Neural cell (in vitro differentiated cells): ENCODE results near the gene CD27. TPM values are rescaled to one million over a fixed set of nuclear protein-coding genes. Genes with fewer than 3 reads are reported as not detected.

Experiments
- H2AFZ ChIP-seq: fragments of 200-600, 300-800 bp; sonication (generic), shearing (Covaris generic); 2 replicates; pipeline ENCODE4 v1.6.0; 2014; ENCODE audit warnings: low read depth, mild to moderate bottlenecking, antibody characterized with exemption, low read length, moderate library complexity
- H3F3A ChIP-seq: fragments of 200-600 bp; shearing (Covaris generic); 2 replicates; pipeline ENCODE4 v1.6.1; 2016; ENCODE audit warnings: mild to moderate bottlenecking, moderate library complexity, mixed read lengths, antibody characterized with exemption, low read length; ENCODE audit not compliant: insufficient read depth, poor library complexity, severe bottlenecking
- H3K27ac ChIP-seq: fragments of 200-600, 300-800 bp; sonication (generic), shearing (Covaris generic); 2 replicates; pipeline ENCODE4 v1.5.1; 2014; ENCODE audit warnings: mild to moderate bottlenecking, low read length, moderate library complexity
- H3K27me3 ChIP-seq: fragments of 300-800, 200-600 bp; sonication (generic), shearing (Covaris generic); 2 replicates; pipeline ENCODE4 v1.6.0; 2014; ENCODE audit warnings: mild to moderate bottlenecking, low read depth, low read length, moderate library complexity; ENCODE audit not compliant: insufficient read depth
- H3K36me3 ChIP-seq: fragments of 300-800, 200-600 bp; sonication (generic), shearing (Covaris generic); 2 replicates; pipeline ENCODE4 v1.5.1; 2014; ENCODE audit warnings: mild to moderate bottlenecking, antibody characterized with exemption, low read length, moderate library complexity; ENCODE audit not compliant: insufficient read depth
- H3K4me2 ChIP-seq: fragments of 300-800, 200-600 bp; sonication (generic), shearing (Covaris generic); 2 replicates; pipeline ENCODE4 v1.6.0; 2014; ENCODE audit warnings: mild to moderate bottlenecking, low read length
- H3K4me3 ChIP-seq: fragments of 300-800, 200-600 bp; sonication (generic), shearing (Covaris generic); 2 replicates; pipeline ENCODE4 v1.5.1; 2014; ENCODE audit warnings: mild to moderate bottlenecking, low read length, moderate library complexity
- H3K79me2 ChIP-seq: fragments of 200-600 bp; shearing (Covaris generic); replicated peaks from 2 replicates; pipeline ENCODE4 v1.6.0; 2014; ENCODE audit warnings: mild to moderate bottlenecking, low read length, moderate library complexity; ENCODE audit not compliant: insufficient read depth
- H3K9ac ChIP-seq: fragments of 300-800, 200-600 bp; sonication (generic), shearing (Covaris generic); 2 replicates; pipeline ENCODE4 v1.6.1; 2016; ENCODE audit warnings: mild to moderate bottlenecking, low read length, mixed read lengths
- H3K9me2 ChIP-seq: fragments of 200-600 bp; shearing (Covaris generic); 2 replicates; pipeline ENCODE4 v1.6.1; 2016; ENCODE audit warnings: mild to moderate bottlenecking, low read length, mixed read lengths; ENCODE audit not compliant: insufficient read depth
- H3K9me3 ChIP-seq: fragments of 200-600, 300-800 bp; sonication (generic), shearing (Covaris generic); 2 replicates; pipeline ENCODE4 v1.6.1; 2016; ENCODE audit warnings: mild to moderate bottlenecking, mixed run types, low read length, moderate library complexity, mixed read lengths
- H4K20me1 ChIP-seq: fragments of 200-600 bp; shearing (Covaris generic); 2 replicates; pipeline ENCODE4 v1.6.1; 2016; ENCODE audit warnings: mild to moderate bottlenecking, mixed run types; ENCODE audit not compliant: insufficient read depth
- CTCF ChIP-seq: fragments of 450-650 bp; IDR thresholded peaks from 2 replicates; pipeline ENCODE4 v1.5.1; 2014; ENCODE audit warnings: antibody characterized with exemption, mild to moderate bottlenecking, moderate library complexity; ENCODE audit not compliant: poor library complexity, severe bottlenecking
- EP300 ChIP-seq: fragments of 450-650 bp; conservative IDR thresholded peaks from 2 replicates; pipeline ENCODE4 v1.6.1; 2014; ENCODE audit warnings: antibody characterized with exemption, mild to moderate bottlenecking, moderate library complexity; ENCODE audit not compliant: poor library complexity, severe bottlenecking
- EZH2 ChIP-seq: fragments of 200-600, 300-800 bp; shearing (Covaris generic), sonication (generic); IDR thresholded peaks from 2 replicates; pipeline ENCODE4 v1.6.1; 2014; ENCODE audit warnings: antibody characterized with exemption, low read length, borderline replicate concordance, mild to moderate bottlenecking; ENCODE audit not compliant: insufficient read depth, poor library complexity, severe bottlenecking
- MXI1 ChIP-seq: fragments of 450-650 bp; conservative IDR thresholded peaks from 2 replicates; pipeline ENCODE4 v1.6.1; 2014; ENCODE audit warnings: antibody characterized with exemption, mild to moderate bottlenecking; ENCODE audit not compliant: poor library complexity, severe bottlenecking
- POLR2AphosphoS5 ChIP-seq: IDR thresholded peaks from 2 replicates; pipeline ENCODE4 v1.6.1; 2012
- RAD21 ChIP-seq: fragments of 450-650 bp; conservative IDR thresholded peaks from 2 replicates; pipeline ENCODE4 v1.6.1; 2014; ENCODE audit warnings: antibody characterized with exemption, mild to moderate bottlenecking, moderate library complexity
- REST ChIP-seq: IDR thresholded peaks from 2 replicates; pipeline ENCODE4 v1.6.1; 2012; ENCODE audit warnings: borderline replicate concordance
- SMC3 ChIP-seq: fragments of 450-650 bp; conservative IDR thresholded peaks from 2 replicates; pipeline ENCODE4 v1.6.1; 2014; ENCODE audit warnings: antibody characterized with exemption, mild to moderate bottlenecking, moderate library complexity; ENCODE audit not compliant: poor library complexity
- TAF1 ChIP-seq: IDR thresholded peaks from 2 replicates; pipeline ENCODE4 v1.6.1; 2012; ENCODE audit warnings: low read depth
- polyA plus RNA-seq: library from polyadenylated mRNA; depleted of rRNA; stranded (reverse); fragments of >200 nt; gene quantifications from 2 replicates; pipeline ENCODE4 v1.2.3, GENCODE V29; 2014

The CD27 gene
- polyA plus RNA-seq, 1 donor from 2014 or later: not detected

DNA sequence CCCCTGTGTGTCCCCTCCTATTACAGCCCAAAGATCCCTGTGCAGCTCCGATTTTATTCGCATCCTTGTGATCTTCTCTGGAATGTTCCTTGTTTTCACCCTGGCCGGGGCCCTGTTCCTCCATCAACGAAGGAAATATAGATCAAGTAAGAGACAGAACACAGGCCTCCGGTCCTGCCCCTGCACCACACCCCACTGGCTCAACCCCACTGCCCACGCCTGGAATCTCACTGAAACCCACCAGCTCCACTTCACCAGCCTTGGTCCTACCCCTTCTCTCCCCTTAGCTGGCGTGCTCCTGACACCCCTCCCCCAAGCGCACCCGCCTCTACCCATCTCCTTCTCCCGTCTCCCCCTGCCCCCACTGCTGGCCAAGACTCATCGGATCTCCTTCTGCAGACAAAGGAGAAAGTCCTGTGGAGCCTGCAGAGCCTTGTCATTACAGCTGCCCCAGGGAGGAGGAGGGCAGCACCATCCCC is 6.2 kb downstream of the CD27 start:
- no peaks in the 10 kb centered on the region for H4K20me1 ChIP-seq
- H3K4me2 ChIP-seq: peak overlapping the region; percentile 34
- peak overlapping the region; percentile 83 for H2AFZ ChIP-seq
- no peaks in the 10 kb centered on the region for H3K79me2 ChIP-seq
- TF ChIP-seq TAF1: no peak
- TF ChIP-seq CTCF: no peak
- no peak for TF ChIP-seq SMC3
- no peak for TF ChIP-seq EZH2
- TF ChIP-seq EP300: no peak
- TF ChIP-seq RAD21: no peak
- no peak for TF ChIP-seq MXI1
- no peak for TF ChIP-seq POLR2AphosphoS5
- no peak for TF ChIP-seq REST
- H3K9me2 ChIP-seq: no peaks in the 10 kb centered on the region
- no peaks in the 10 kb centered on the region for H3K36me3 ChIP-seq
- peak overlapping the region; percentile 58 for H3K27ac ChIP-seq
- H3K9ac ChIP-seq: peak overlapping the region; percentile 70
- H3K4me3 ChIP-seq: peak overlapping the region; percentile 55
- no peaks in the 10 kb centered on the region for H3K27me3 ChIP-seq
- H3F3A ChIP-seq: no peaks in the 10 kb centered on the region
- H3K9me3 ChIP-seq: no peaks in the 10 kb centered on the region

DNA sequence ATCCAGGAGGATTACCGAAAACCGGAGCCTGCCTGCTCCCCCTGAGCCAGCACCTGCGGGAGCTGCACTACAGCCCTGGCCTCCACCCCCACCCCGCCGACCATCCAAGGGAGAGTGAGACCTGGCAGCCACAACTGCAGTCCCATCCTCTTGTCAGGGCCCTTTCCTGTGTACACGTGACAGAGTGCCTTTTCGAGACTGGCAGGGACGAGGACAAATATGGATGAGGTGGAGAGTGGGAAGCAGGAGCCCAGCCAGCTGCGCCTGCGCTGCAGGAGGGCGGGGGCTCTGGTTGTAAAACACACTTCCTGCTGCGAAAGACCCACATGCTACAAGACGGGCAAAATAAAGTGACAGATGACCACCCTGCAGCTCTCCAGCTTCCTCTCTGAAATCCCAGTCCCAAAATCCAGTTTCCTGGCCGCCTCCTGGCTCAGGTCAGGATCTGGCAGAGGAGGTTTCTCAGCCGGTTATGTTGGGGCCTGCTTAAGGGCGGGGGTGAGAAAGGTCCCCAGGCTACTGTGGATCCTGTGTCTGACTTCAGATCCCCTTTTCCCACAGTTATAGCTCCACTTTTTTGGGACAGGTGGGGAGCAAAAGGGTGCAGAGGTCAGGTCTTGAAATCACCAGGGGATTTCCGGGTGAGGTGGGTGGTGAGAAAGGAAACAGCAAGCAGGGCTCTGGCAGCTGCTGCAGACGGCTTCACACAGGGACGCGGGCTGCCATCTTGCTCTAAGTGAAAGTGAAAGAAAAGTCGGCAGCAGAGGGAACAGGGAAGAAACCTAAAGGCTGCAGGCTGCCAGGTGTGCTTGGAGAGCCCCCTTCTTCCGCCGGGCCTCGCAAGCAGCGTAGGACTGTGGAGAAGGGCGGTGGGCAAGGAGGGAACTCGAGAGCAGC is 6.8 kb downstream of the CD27 start, which contains the start of gene TAPBPL:
Gene TAPBPL (plus strand): TSS at position 695 of the 897 bp plus-strand sequence. CDS start 207 bp downstream, outside the sequence.
- H3K36me3 ChIP-seq: no peaks in the 10 kb centered on the region
- peak within 1 kb of the TSS; percentile 83 for H2AFZ ChIP-seq
- no peak for TF ChIP-seq MXI1
- no peak for TF ChIP-seq SMC3
- TF ChIP-seq TAF1: peak; percentile 46
- peak; percentile 24 for TF ChIP-seq EP300
- TF ChIP-seq REST: peak; percentile 37
- TF ChIP-seq POLR2AphosphoS5: peak; percentile 50
- peak within 1 kb of the TSS; percentile 55 for H3K4me3 ChIP-seq
- no peaks in the 10 kb centered on the region for H3K79me2 ChIP-seq
- no peaks in the 10 kb centered on the region for H4K20me1 ChIP-seq
- H3K9ac ChIP-seq: peak within 1 kb of the TSS; percentile 70
- no peaks in the 10 kb centered on the region for H3K9me3 ChIP-seq
- H3F3A ChIP-seq: no peaks in the 10 kb centered on the region
- H3K27me3 ChIP-seq: no peaks in the 10 kb centered on the region
- H3K27ac ChIP-seq: peak within 1 kb of the TSS; percentile 58
- no peaks in the 10 kb centered on the region for H3K9me2 ChIP-seq
- H3K4me2 ChIP-seq: peak within 1 kb of the TSS; percentile 34
